CD14-positive monocyte (primary cell): ENCODE results near the gene AP1S1. TPM values are rescaled to one million over a fixed set of nuclear protein-coding genes. Genes with fewer than 3 reads are reported as not detected.

ENCODE experiments used
- DNase-seq, 3 donors: peaks; one replicate each; pipeline ENCODE4 v3.0.0-alpha.2; 2011 to 2022
- H2AFZ ChIP-seq: 2 replicates; pipeline ENCODE4 v1.6.0; 2012; ENCODE audit warnings: mild to moderate bottlenecking, low read depth, low read length, inconsistent platforms; ENCODE audit not compliant: insufficient read depth, poor library complexity, severe bottlenecking
- H3K27ac ChIP-seq, 2 donors: 1 replicate in 1 of 2; 2 replicates in 1 of 2; pipeline ENCODE4 v1.5.1; 2012 to 2013; ENCODE audit warnings: low read length in 2 of 2, control low read depth in 1 of 2, inconsistent platforms in 1 of 2, low read depth in 1 of 2, mild to moderate bottlenecking in 1 of 2
- H3K27me3 ChIP-seq, 2 donors: one replicate each; pipeline versions ENCODE4 v1.6.0 to v1.6.1; 2011 to 2013; ENCODE audit warnings: low read length in 2 of 2; ENCODE audit not compliant: control insufficient read depth in 2 of 2, insufficient read depth in 2 of 2
- H3K36me3 ChIP-seq, 2 donors: replicated peaks in 1 of 2; 1 replicate in 1 of 2; 2 replicates in 1 of 2; pipeline versions ENCODE4 v1.5.1 to v1.6.1; 2012 to 2013; ENCODE audit warnings: low read length in 2 of 2, control low read depth in 1 of 2, inconsistent platforms in 1 of 2, mild to moderate bottlenecking in 1 of 2; ENCODE audit not compliant: insufficient read depth in 2 of 2, control insufficient read depth in 1 of 2
- H3K4me1 ChIP-seq, 2 donors: 1 replicate in 1 of 2; 2 replicates in 1 of 2; pipeline versions ENCODE4 v1.5.1 to v1.6.1; 2012 to 2013; ENCODE audit warnings: low read length in 2 of 2, control low read depth in 1 of 2, inconsistent platforms in 1 of 2, mild to moderate bottlenecking in 1 of 2, moderate library complexity in 1 of 2; ENCODE audit not compliant: insufficient read depth in 2 of 2, control insufficient read depth in 1 of 2
- H3K4me2 ChIP-seq: replicated peaks from 2 replicates; pipeline ENCODE3; 2012; ENCODE audit warnings: low read length, moderate library complexity, mild to moderate bottlenecking; ENCODE audit not compliant: poor library complexity, severe bottlenecking; ENCODE audit errors: extremely low read depth
- H3K4me3 ChIP-seq, 3 experiments: fragments of 200-600 bp in 1 of 3; sonication (generic) in 1 of 3; replicated peaks in 1 of 3; 1 replicate in 2 of 3; 2 replicates in 1 of 3; pipeline ENCODE4 v1.5.1; 2011 to 2013; ENCODE audit warnings: low read length in 3 of 3, mild to moderate bottlenecking in 3 of 3, control low read depth in 2 of 3, low read depth in 2 of 3, inconsistent platforms in 1 of 3, moderate library complexity in 1 of 3
- H3K79me2 ChIP-seq: 2 replicates; pipeline ENCODE4 v1.6.0; 2012; ENCODE audit warnings: mild to moderate bottlenecking, control low read depth, inconsistent platforms, low read length, moderate library complexity; ENCODE audit not compliant: insufficient read depth
- H3K9ac ChIP-seq: 2 replicates; pipeline ENCODE4 v1.6.0; 2017; ENCODE audit warnings: low read length, mild to moderate bottlenecking; ENCODE audit not compliant: insufficient read depth, poor library complexity, severe bottlenecking
- H3K9me3 ChIP-seq, 2 donors: replicated peaks in 1 of 2; 1 replicate in 1 of 2; 2 replicates in 1 of 2; pipeline versions ENCODE4 v1.5.1 to v1.6.1; 2012 to 2013; ENCODE audit warnings: low read length in 2 of 2, control low read depth in 1 of 2; ENCODE audit not compliant: control insufficient read depth in 1 of 2, insufficient read depth in 1 of 2
- H4K20me1 ChIP-seq: 2 replicates; pipeline ENCODE4 v1.6.0; 2012; ENCODE audit warnings: mild to moderate bottlenecking, low read length, control low read depth, moderate library complexity; ENCODE audit not compliant: insufficient read depth
- H3K27ac Mint-ChIP-seq, 7 donors: one replicate each; pipeline ENCODE4 v1.8.0; 2020; ENCODE audit warnings: mild to moderate bottlenecking in 7 of 7, mixed read lengths in 7 of 7, moderate library complexity in 6 of 7, inconsistent platforms in 2 of 7
- H3K27me3 Mint-ChIP-seq, 3 donors: one replicate each; pipeline ENCODE4 v1.8.0; 2021 to 2022; ENCODE audit warnings: low read depth in 3 of 3, mild to moderate bottlenecking in 3 of 3, mixed read lengths in 3 of 3, moderate library complexity in 3 of 3, inconsistent platforms in 1 of 3
- H3K36me3 Mint-ChIP-seq, 2 donors: one replicate each; pipeline ENCODE4 v1.8.0; 2020; ENCODE audit warnings: mixed read lengths in 2 of 2, inconsistent platforms in 1 of 2, mild to moderate bottlenecking in 1 of 2
- H3K4me1 Mint-ChIP-seq: one replicate; pipeline ENCODE4 v1.8.0; 2020; ENCODE audit warnings: mild to moderate bottlenecking, mixed read lengths
- H3K4me3 Mint-ChIP-seq, 2 donors: one replicate each; pipeline ENCODE4 v1.8.0; 2020; ENCODE audit warnings: mild to moderate bottlenecking in 2 of 2, mixed read lengths in 2 of 2, moderate library complexity in 1 of 2
- H3K9me3 Mint-ChIP-seq, 7 donors: one replicate each; pipeline ENCODE4 v1.8.0; 2020 to 2022; ENCODE audit warnings: mixed read lengths in 7 of 7, mild to moderate bottlenecking in 6 of 7, moderate library complexity in 6 of 7, inconsistent platforms in 2 of 7
- WGBS: methylation state at CpG from one replicate; pipeline ENCODE4 v1.1.5; 2013; ENCODE audit warnings: missing lambda C conversion rate; ENCODE audit not compliant: insufficient coverage; 5-methylcytosine and 5-hydroxymethylcytosine counted together
- intact Hi-C, 2 donors: fragments of 100-400 bp; cut with micrococcal nuclease; formaldehyde crosslinking; loops; one replicate each; pipeline versions ENCODE4 v1.15.0 to v1.15.1; 2023
- polyA plus RNA-seq, 3 donors: library from polyadenylated mRNA; depleted of rRNA in 1 of 3; unstranded in 2 of 3; stranded (reverse) in 1 of 3; fragments of 300-500 nt in 2 of 3; fragments of >200 nt in 1 of 3; fragmentation: Illumina TruSeq in 2 of 3; gene quantifications; 1 replicate in 2 of 3; 2 replicates in 1 of 3; pipeline ENCODE4 v1.2.3, GENCODE V29; 2012 to 2021
- TF ChIP-seq, protein P1 (sequence below): fragments of 200-600 bp; IDR thresholded peaks from one replicate; pipeline ENCODE4 v1.8.0; 2022; ENCODE audit warnings: antibody characterized with exemption, mild to moderate bottlenecking

Gene AP1S1
- polyA plus RNA-seq, 3 donors: 10.1 to 21.3 (median 10.9) TPM

DNA sequence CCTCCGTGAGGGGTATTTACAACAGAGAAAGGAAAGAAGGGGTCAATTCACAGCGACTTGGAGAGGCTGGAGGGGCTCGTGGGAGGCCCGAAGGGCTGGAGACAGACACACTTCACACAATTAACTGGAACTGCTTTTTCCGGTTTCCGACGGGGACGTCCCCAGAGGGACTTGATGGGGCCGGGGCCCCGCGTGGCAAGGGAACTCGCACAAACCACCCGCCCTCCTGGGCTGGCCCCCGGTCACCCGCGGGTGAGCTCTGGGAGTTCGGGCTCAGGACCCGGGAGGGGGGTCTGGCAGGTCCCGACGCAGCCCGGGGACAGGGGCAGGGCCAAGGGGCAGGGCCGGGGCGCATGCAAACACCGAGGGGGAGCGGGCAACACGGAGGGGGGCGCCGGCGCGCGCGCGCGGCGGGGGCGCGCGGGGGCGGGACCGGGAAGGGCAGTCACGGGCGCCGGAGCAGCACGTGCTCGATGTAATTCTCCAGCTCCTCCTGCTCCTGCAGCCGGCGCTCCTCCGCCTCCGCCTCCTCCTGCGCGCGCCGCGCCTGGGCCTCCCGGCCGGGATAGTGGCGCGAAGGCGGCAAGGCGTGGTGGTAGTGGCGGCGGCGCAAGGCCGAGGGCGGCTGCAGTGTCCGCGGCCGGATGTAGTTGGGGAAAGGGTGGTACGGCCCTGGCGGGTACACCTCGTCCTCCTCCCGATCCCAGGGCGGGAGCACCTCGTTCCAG is 8.4 kb downstream of the AP1S1 start:
- peak overlapping the region; percentile 69 to 86 for H3K4me3 Mint-ChIP-seq
- Histone ChIP-seq H4K20me1 (peaks cover 14% of the 10 kb centered on the region), H3K9ac (no peak overlapping the region), H3K4me2 (peak overlapping the region; percentile 52), H3K27ac (no peak overlapping the region), H3K27me3 (peaks cover 35 to 57% of the 10 kb centered on the region in 2 donors), H3K9me3 (peaks cover 6 to 18% of the 10 kb centered on the region in 2 donors), H3K4me1 (peaks cover 14 to 30% of the 10 kb centered on the region in 2 donors), H2AFZ (no peak overlapping the region), H3K4me3 (peak overlapping the region in 1 of 3 experiments; percentile 56), H3K79me2 (no peaks in the 10 kb centered on the region), H3K36me3 (peaks cover 7 to 17% of the 10 kb centered on the region in 2 donors)
- peaks cover 57 to 65% (median 65%) of the 10 kb centered on the region in 3 donors for H3K27me3 Mint-ChIP-seq
- peaks cover 24% of the 10 kb centered on the region for H3K4me1 Mint-ChIP-seq
- peaks cover 32 to 45% of the 10 kb centered on the region in 2 donors for H3K36me3 Mint-ChIP-seq
- no peak for DNase-seq
- WGBS: under 1% methylated on average over 56 of the region's 74 CpGs
- intact Hi-C loops: no loop called here
- H3K27ac Mint-ChIP-seq: no peak overlapping the region
- H3K9me3 Mint-ChIP-seq: peaks cover 2 to 30% (median 13%) of the 10 kb centered on the region in 7 donors
- TF ChIP-seq, protein P1, sequence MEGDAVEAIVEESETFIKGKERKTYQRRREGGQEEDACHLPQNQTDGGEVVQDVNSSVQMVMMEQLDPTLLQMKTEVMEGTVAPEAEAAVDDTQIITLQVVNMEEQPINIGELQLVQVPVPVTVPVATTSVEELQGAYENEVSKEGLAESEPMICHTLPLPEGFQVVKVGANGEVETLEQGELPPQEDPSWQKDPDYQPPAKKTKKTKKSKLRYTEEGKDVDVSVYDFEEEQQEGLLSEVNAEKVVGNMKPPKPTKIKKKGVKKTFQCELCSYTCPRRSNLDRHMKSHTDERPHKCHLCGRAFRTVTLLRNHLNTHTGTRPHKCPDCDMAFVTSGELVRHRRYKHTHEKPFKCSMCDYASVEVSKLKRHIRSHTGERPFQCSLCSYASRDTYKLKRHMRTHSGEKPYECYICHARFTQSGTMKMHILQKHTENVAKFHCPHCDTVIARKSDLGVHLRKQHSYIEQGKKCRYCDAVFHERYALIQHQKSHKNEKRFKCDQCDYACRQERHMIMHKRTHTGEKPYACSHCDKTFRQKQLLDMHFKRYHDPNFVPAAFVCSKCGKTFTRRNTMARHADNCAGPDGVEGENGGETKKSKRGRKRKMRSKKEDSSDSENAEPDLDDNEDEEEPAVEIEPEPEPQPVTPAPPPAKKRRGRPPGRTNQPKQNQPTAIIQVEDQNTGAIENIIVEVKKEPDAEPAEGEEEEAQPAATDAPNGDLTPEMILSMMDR: no peak

GRCh38 chr7:101163279-101164070 is 9.2 kb downstream of the AP1S1 start:
- Histone ChIP-seq H3K27me3 (peaks cover 43 to 64% of the 10 kb centered on the region in 2 donors), H3K27ac (no peak overlapping the region), H3K4me3 (peak overlapping the region in 1 of 3 experiments; percentile 56), H3K4me1 (peaks cover 14 to 30% of the 10 kb centered on the region in 2 donors), H2AFZ (peak overlapping the region; percentile 23), H3K36me3 (peaks cover 7 to 17% of the 10 kb centered on the region in 2 donors), H3K79me2 (no peaks in the 10 kb centered on the region), H3K4me2 (peak overlapping the region; percentile 58), H4K20me1 (peaks cover 14% of the 10 kb centered on the region), H3K9ac (no peak overlapping the region), H3K9me3 (peaks cover 6 to 18% of the 10 kb centered on the region in 2 donors)
- Mint-ChIP-seq H3K27me3 (peaks cover 64 to 73% (median 73%) of the 10 kb centered on the region in 3 donors), H3K36me3 (peaks cover 31 to 40% of the 10 kb centered on the region in 2 donors), H3K4me3 (peak overlapping the region; percentile 69 to 85), H3K4me1 (peaks cover 27% of the 10 kb centered on the region), H3K27ac (no peak overlapping the region), H3K9me3 (peaks cover 2 to 32% (median 13%) of the 10 kb centered on the region in 7 donors)
- TF ChIP-seq, protein P1: no peak
- intact Hi-C loops: no loop called here
- under 1% methylated on average over 68 of the region's 92 CpGs for WGBS
- no peak for DNase-seq
